ENCODE results near the gene OXNAD1.

DNA sequence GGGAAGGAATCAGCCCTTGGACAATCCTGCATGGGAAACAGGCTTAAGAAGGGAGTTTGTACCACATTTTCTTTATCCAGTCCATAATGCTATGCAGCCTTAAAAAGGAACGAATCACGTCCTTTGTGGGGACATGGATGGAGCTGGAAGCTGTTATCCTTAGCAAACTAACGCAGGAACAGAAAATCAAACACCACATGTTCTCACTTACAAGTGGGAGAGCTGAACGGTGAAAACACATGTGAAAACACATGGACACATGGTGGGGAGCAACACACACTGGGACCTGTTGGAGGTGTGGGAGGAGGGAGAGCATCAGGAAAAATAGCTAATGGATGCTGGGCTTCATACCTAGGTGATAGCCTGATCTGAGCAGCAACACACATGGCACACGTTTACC is 70.3 kb downstream of the OXNAD1 start:
- TF ChIP-seq POLR2A (IDR thresholded peaks at IDR 0.05; ENCODE audit: low read length), result no peak
- no peak for TF ChIP-seq GATA1 (IDR thresholded peaks at IDR 0.05; ENCODE audit: low read depth, low read length)

Measured in erythroblast (primary cell).